SK-N-SH (cell line): ENCODE measurements around the gene CD244. TPM values are rescaled to one million over a fixed set of nuclear protein-coding genes. Genes with fewer than 3 reads are reported as not detected.

Source experiments
- CTCF ChIA-PET: fragments of 300-600, 350-600 bp; formaldehyde crosslinking; extraction: SDS; loops from one replicate; lab custom pipeline; 2021; lab: Yijun Ruan, JAX
- POLR2A ChIA-PET: fragments of 350-600 bp; sonication (Branson Sonifier 250); formaldehyde crosslinking; extraction: SDS; loops from one replicate; lab custom pipeline; 2020; ENCODE audit warnings: antibody characterized with exemption, inconsistent platforms; lab: Yijun Ruan, JAX
- DNase-seq: peaks from one replicate; pipeline ENCODE4 v3.0.0; 2012
- H2AFZ ChIP-seq: fragments of 200-600 bp; sonication (generic); 2 replicates; pipeline ENCODE4 v1.8.1; 2016; ENCODE audit warnings: antibody characterized with exemption, mild to moderate bottlenecking, low read depth
- H3F3A ChIP-seq: fragments of 200-600 bp; sonication (generic); replicated peaks from 2 replicates; pipeline ENCODE3; 2016; ENCODE audit warnings: antibody characterized with exemption, mild to moderate bottlenecking; ENCODE audit not compliant: insufficient read depth
- H3K27ac ChIP-seq, 2 experiments: fragments of 200-500 bp in 1 of 2; fragments of 200-600 bp in 1 of 2; sonication (Bioruptor generic) in 1 of 2; sonication (generic), shearing (Covaris generic) in 1 of 2; 2 replicates each; pipeline versions ENCODE4 v1.5.1 to v1.6.1; 2014 to 2016; ENCODE audit warnings: low read depth in 2 of 2, inconsistent platforms in 1 of 2, low read length in 1 of 2, mild to moderate bottlenecking in 1 of 2, mixed read lengths in 1 of 2
- H3K27me3 ChIP-seq: fragments of 200-600 bp; sonication (generic), shearing (Covaris generic); 2 replicates; pipeline ENCODE4 v1.6.1; 2016; ENCODE audit warnings: mixed run types; ENCODE audit not compliant: insufficient read depth
- H3K36me3 ChIP-seq, 2 experiments: fragments of 200-500 bp in 1 of 2; fragments of 200-600 bp in 1 of 2; sonication (Bioruptor generic) in 1 of 2; sonication (generic) in 1 of 2; replicated peaks in 1 of 2; 2 replicates each; pipeline versions ENCODE3 to v1.5.1; 2014 to 2016; ENCODE audit warnings: low read length in 1 of 2, mild to moderate bottlenecking in 1 of 2; ENCODE audit not compliant: insufficient read depth in 2 of 2, control insufficient read depth in 1 of 2
- H3K4me1 ChIP-seq, 2 experiments: fragments of 200-500 bp in 1 of 2; fragments of 200-600 bp in 1 of 2; sonication (Bioruptor generic) in 1 of 2; sonication (generic), shearing (Covaris generic) in 1 of 2; 2 replicates each; pipeline versions ENCODE4 v1.5.1 to v1.6.1; 2014 to 2016; ENCODE audit warnings: low read depth in 1 of 2, low read length in 1 of 2, mixed run types in 1 of 2; ENCODE audit not compliant: insufficient read depth in 2 of 2, control insufficient read depth in 1 of 2
- H3K4me2 ChIP-seq: fragments of 200-600 bp; sonication (generic), shearing (Covaris generic); 2 replicates; pipeline ENCODE4 v1.6.1; 2017; ENCODE audit warnings: mixed run types
- H3K4me3 ChIP-seq, 2 experiments: fragments of 200-500 bp in 1 of 2; fragments of 200-600 bp in 1 of 2; sonication (Bioruptor generic) in 1 of 2; sonication (generic), shearing (Covaris generic) in 1 of 2; 2 replicates each; pipeline versions ENCODE4 v1.5.1 to v1.8.1; 2014 to 2016; ENCODE audit warnings: low read depth in 2 of 2, inconsistent platforms in 1 of 2, low read length in 1 of 2, mild to moderate bottlenecking in 1 of 2, mixed read lengths in 1 of 2, moderate library complexity in 1 of 2
- H3K79me2 ChIP-seq: fragments of 200-600 bp; sonication (generic); 2 replicates; pipeline ENCODE4 v1.8.1; 2017; ENCODE audit warnings: mild to moderate bottlenecking; ENCODE audit not compliant: insufficient read depth
- H3K9ac ChIP-seq: fragments of 200-600 bp; sonication (generic); 2 replicates; pipeline ENCODE4 v1.6.1; 2017; ENCODE audit warnings: mixed run types
- H3K9me2 ChIP-seq: fragments of 200-600 bp; sonication (generic); 2 replicates; pipeline ENCODE4 v1.6.1; 2017; ENCODE audit warnings: mixed run types
- H3K9me3 ChIP-seq: fragments of 200-600 bp; sonication (generic); 2 replicates; pipeline ENCODE4 v1.6.1; 2017; ENCODE audit warnings: mixed run types, mild to moderate bottlenecking, moderate library complexity
- H4K20me1 ChIP-seq: fragments of 200-600 bp; sonication (generic); 2 replicates; pipeline ENCODE4 v1.6.1; 2017; ENCODE audit warnings: mild to moderate bottlenecking, mixed run types; ENCODE audit not compliant: insufficient read depth
- CHD2 ChIP-seq: fragments of 150-350 bp; IDR thresholded peaks from 2 replicates; pipeline ENCODE4 v1.6.1; 2018; ENCODE audit warnings: low read length; ENCODE audit not compliant: partially characterized antibody
- ELF1 ChIP-seq: IDR thresholded peaks from 2 replicates; pipeline ENCODE4 v1.4.0; 2012
- EP300 ChIP-seq, 2 experiments: IDR thresholded peaks; 2 replicates each; pipeline versions ENCODE4 v1.4.0 to v1.6.1; 2012; ENCODE audit warnings: borderline replicate concordance in 1 of 2, low read depth in 1 of 2, low read length in 1 of 2
- EZH2phosphoT487 ChIP-seq: fragments of 200-600 bp; sonication (generic); IDR thresholded peaks from 2 replicates; pipeline ENCODE4 v1.6.1; 2017; ENCODE audit warnings: low read depth, mixed run types, mild to moderate bottlenecking, antibody characterized with exemption, moderate library complexity, borderline replicate concordance
- FOSL2 ChIP-seq: IDR thresholded peaks from 2 replicates; pipeline ENCODE4 v1.4.0; 2012; ENCODE audit warnings: low read depth, mild to moderate bottlenecking, moderate library complexity, borderline replicate concordance
- GABPA ChIP-seq: IDR thresholded peaks from 2 replicates; pipeline ENCODE4 v1.4.0; 2012; ENCODE audit warnings: low read depth, mild to moderate bottlenecking
- JUND ChIP-seq: IDR thresholded peaks from 2 replicates; pipeline ENCODE4 v1.4.0; 2012
- MXI1 ChIP-seq: IDR thresholded peaks from 2 replicates; pipeline ENCODE4 v1.6.1; 2012; ENCODE audit warnings: mild to moderate bottlenecking, low read depth, low read length, improper control_type of control experiment
- NFIC ChIP-seq: IDR thresholded peaks from 2 replicates; pipeline ENCODE4 v1.4.0; 2012; ENCODE audit warnings: borderline replicate concordance
- NRF1 ChIP-seq: IDR thresholded peaks from 2 replicates; pipeline ENCODE4 v1.6.1; 2012; ENCODE audit warnings: low read depth, mild to moderate bottlenecking, low read length
- POLR2AphosphoS5 ChIP-seq: IDR thresholded peaks from 2 replicates; pipeline ENCODE4 v1.6.1; 2012; ENCODE audit warnings: low read depth, low read length
- RAD21 ChIP-seq: IDR thresholded peaks from 2 replicates; pipeline ENCODE4 v1.6.1; 2012; ENCODE audit warnings: mild to moderate bottlenecking, low read length
- REST ChIP-seq: IDR thresholded peaks from 2 replicates; pipeline ENCODE4 v1.6.1; 2012; ENCODE audit warnings: mild to moderate bottlenecking, low read depth, low read length, moderate library complexity
- RFX5 ChIP-seq: IDR thresholded peaks from 2 replicates; pipeline ENCODE4 v1.6.1; 2012; ENCODE audit warnings: mild to moderate bottlenecking, improper control_type of control experiment, low read length
- SMC3 ChIP-seq: IDR thresholded peaks from 2 replicates; pipeline ENCODE4 v1.6.1; 2012; ENCODE audit warnings: low read depth, low read length, improper control_type of control experiment
- TAF1 ChIP-seq: IDR thresholded peaks from 2 replicates; pipeline ENCODE4 v1.6.1; 2012; ENCODE audit warnings: low read depth, mild to moderate bottlenecking, low read length, moderate library complexity, borderline replicate concordance
- TEAD4 ChIP-seq: IDR thresholded peaks from 2 replicates; pipeline ENCODE4 v1.4.0; 2012; ENCODE audit warnings: mild to moderate bottlenecking, borderline replicate concordance; ENCODE audit not compliant: insufficient read depth
- USF1 ChIP-seq: IDR thresholded peaks from 2 replicates; pipeline ENCODE4 v1.4.0; 2012; ENCODE audit warnings: low read depth, borderline replicate concordance
- ZBTB33 ChIP-seq: IDR thresholded peaks from 2 replicates; pipeline ENCODE4 v1.4.0; 2012; ENCODE audit warnings: low read depth, borderline replicate concordance
- WGBS: methylation state at CpG from one replicate; pipeline ENCODE4 v1.1.6; 2017; ENCODE audit warnings: low lambda C conversion rate; 5-methylcytosine and 5-hydroxymethylcytosine counted together
- polyA plus RNA-seq, 3 experiments: library from polyadenylated mRNA; depleted of rRNA; stranded (reverse); fragments of >200 nt; gene quantifications; 2 replicates each; pipeline ENCODE4 v1.2.3, GENCODE V29; 2012

Gene CD244
- polyA plus RNA-seq, 1 of the 3 experiments (the other 2 are of a cell fraction): not detected

GRCh38 chr1:160911441-160911840 is 48.8 kb upstream of the CD244 start:
- Histone ChIP-seq H3K9me3 (no peaks in the 10 kb centered on the region), H3K27ac (no peak overlapping the region), H3K4me1 (no peaks in the 10 kb centered on the region), H3K9me2 (no peaks in the 10 kb centered on the region), H2AFZ (no peak overlapping the region), H4K20me1 (no peaks in the 10 kb centered on the region), H3F3A (no peaks in the 10 kb centered on the region), H3K79me2 (no peaks in the 10 kb centered on the region), H3K27me3 (peaks cover 29% of the 10 kb centered on the region; the same call in 1 of the 2 replicates), H3K4me2 (no peak overlapping the region), H3K36me3 (no peaks in the 10 kb centered on the region), H3K9ac (no peak overlapping the region), H3K4me3 (no peak overlapping the region)
- 15% methylated on average over 7 of the region's 7 CpGs for WGBS
- ChIA-PET CTCF (interaction anchor here (0.7 to 1.0 kb wide), 2 partner anchors 79 to 510 kb away, joined by 3 read pairs; no protein-coding TSS in a partner anchor), POLR2A (no interaction called here)
- TF ChIP-seq ZBTB33: no peak
- no peak for TF ChIP-seq ELF1
- no peak for TF ChIP-seq SMC3
- TF ChIP-seq NRF1: no peak
- TF ChIP-seq FOSL2: no peak
- TF ChIP-seq RFX5: no peak
- no peak for TF ChIP-seq POLR2AphosphoS5
- no peak for TF ChIP-seq CHD2
- TF ChIP-seq EP300 (IDR thresholded peaks at IDR 0.05; ENCODE audit: borderline replicate concordance in 1 of 2, low read depth in 1 of 2, low read length in 1 of 2): no peak
- TF ChIP-seq JUND: no peak
- DNase-seq: no peak

DNA sequence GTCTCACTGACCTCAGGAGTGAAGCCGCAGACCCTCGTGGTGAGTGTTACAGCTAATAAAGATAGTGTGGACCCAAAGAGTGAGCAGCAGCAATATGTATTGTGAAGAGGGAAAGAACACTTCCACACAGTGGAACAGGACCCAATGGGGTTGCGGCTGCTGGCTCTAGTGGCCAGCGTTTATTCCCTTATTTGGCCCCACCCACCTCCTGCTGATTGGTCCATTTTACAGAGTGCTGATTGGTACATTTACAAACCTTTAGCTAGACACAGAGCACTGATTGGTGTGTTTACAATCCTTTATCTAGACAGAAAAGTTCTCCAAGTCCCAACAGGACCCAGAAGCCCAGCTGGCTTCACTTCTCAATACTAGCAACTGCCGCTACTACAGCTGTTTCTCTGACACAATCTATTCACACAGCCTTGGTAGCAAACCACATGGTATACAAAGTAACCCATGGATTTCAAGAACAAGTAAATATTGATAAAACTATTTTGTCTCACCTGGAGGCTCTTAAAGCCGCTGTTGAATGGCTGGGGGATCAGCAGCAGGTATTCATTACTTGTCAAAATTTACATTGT is 47.6 kb upstream of the CD244 start:
- 29% methylated on average over 6 of the region's 6 CpGs for WGBS
- Histone ChIP-seq H2AFZ (no peak overlapping the region), H4K20me1 (no peaks in the 10 kb centered on the region), H3F3A (no peaks in the 10 kb centered on the region), H3K79me2 (no peaks in the 10 kb centered on the region), H3K4me1 (no peaks in the 10 kb centered on the region), H3K9me2 (no peaks in the 10 kb centered on the region), H3K4me2 (no peak overlapping the region), H3K4me3 (no peak overlapping the region), H3K27ac (no peak overlapping the region), H3K27me3 (peaks cover 29% of the 10 kb centered on the region; the same call in 1 of the 2 replicates), H3K9me3 (no peaks in the 10 kb centered on the region), H3K9ac (no peak overlapping the region), H3K36me3 (no peaks in the 10 kb centered on the region)
- no peak for DNase-seq
- TF ChIP-seq RAD21 (no peak), USF1 (no peak), SMC3 (no peak), RFX5 (no peak), EZH2phosphoT487 (no peak), NFIC (no peak), MXI1 (no peak), REST (no peak), TAF1 (no peak), GABPA (no peak), TEAD4 (no peak)
- ChIA-PET POLR2A (no interaction called here), CTCF (no interaction called here)
